ENCODE measurements around the gene TMEM60.

GRCh38 chr7:77794000-77794399 is 4.2 kb downstream of the TMEM60 start:
- TF ChIP-seq, protein P1, sequence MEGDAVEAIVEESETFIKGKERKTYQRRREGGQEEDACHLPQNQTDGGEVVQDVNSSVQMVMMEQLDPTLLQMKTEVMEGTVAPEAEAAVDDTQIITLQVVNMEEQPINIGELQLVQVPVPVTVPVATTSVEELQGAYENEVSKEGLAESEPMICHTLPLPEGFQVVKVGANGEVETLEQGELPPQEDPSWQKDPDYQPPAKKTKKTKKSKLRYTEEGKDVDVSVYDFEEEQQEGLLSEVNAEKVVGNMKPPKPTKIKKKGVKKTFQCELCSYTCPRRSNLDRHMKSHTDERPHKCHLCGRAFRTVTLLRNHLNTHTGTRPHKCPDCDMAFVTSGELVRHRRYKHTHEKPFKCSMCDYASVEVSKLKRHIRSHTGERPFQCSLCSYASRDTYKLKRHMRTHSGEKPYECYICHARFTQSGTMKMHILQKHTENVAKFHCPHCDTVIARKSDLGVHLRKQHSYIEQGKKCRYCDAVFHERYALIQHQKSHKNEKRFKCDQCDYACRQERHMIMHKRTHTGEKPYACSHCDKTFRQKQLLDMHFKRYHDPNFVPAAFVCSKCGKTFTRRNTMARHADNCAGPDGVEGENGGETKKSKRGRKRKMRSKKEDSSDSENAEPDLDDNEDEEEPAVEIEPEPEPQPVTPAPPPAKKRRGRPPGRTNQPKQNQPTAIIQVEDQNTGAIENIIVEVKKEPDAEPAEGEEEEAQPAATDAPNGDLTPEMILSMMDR (IDR thresholded peaks at IDR 0.05): no peak
- no peak for TF ChIP-seq POLR2A (IDR thresholded peaks at IDR 0.05)
